Osteoblast (primary cell): Measurements from ENCODE around the gene PIAS1. TPM values are rescaled to one million over a fixed set of nuclear protein-coding genes. Genes with fewer than 3 reads are reported as not detected.

Experiments
- DNase-seq: peaks from one replicate; pipeline ENCODE4 v3.0.0; 2011; ENCODE audit warnings: low spot score, mixed read lengths; ENCODE audit not compliant: insufficient read length; ENCODE audit errors: missing footprints
- H2AFZ ChIP-seq: 2 replicates; pipeline ENCODE4 v1.6.0; 2011; ENCODE audit warnings: mild to moderate bottlenecking, low read length
- H3K27ac ChIP-seq: 2 replicates; pipeline ENCODE4 v1.5.1; 2011; ENCODE audit warnings: mild to moderate bottlenecking, low read depth, low read length, moderate library complexity
- H3K27me3 ChIP-seq: 2 replicates; pipeline ENCODE4 v1.6.0; 2012; ENCODE audit warnings: mild to moderate bottlenecking, control low read depth, inconsistent platforms, low read length, moderate library complexity; ENCODE audit not compliant: insufficient read depth
- H3K36me3 ChIP-seq: 2 replicates; pipeline ENCODE4 v1.5.1; 2011; ENCODE audit warnings: mild to moderate bottlenecking, low read length, control low read depth, moderate library complexity; ENCODE audit not compliant: insufficient read depth
- H3K4me1 ChIP-seq: 2 replicates; pipeline ENCODE4 v1.5.1; 2011; ENCODE audit warnings: mild to moderate bottlenecking, low read length, control low read depth, moderate library complexity; ENCODE audit not compliant: insufficient read depth
- H3K4me2 ChIP-seq: 2 replicates; pipeline ENCODE4 v1.6.0; 2011; ENCODE audit warnings: mild to moderate bottlenecking, low read length; ENCODE audit not compliant: insufficient read depth
- H3K4me3 ChIP-seq: fragments of 200-600 bp; sonication (generic); 3 replicates; pipeline ENCODE4 v1.5.1; 2012; ENCODE audit warnings: mild to moderate bottlenecking, low read length, inconsistent platforms; ENCODE audit not compliant: insufficient read depth
- H3K79me2 ChIP-seq: 2 replicates; pipeline ENCODE4 v1.6.0; 2012; ENCODE audit warnings: mild to moderate bottlenecking, low read length, control low read depth, inconsistent platforms; ENCODE audit not compliant: insufficient read depth
- H3K9me3 ChIP-seq: 2 replicates; pipeline ENCODE4 v1.5.1; 2011; ENCODE audit warnings: low read depth, low read length, control low read depth
- H4K20me1 ChIP-seq: 2 replicates; pipeline ENCODE4 v1.6.0; 2012; ENCODE audit warnings: mild to moderate bottlenecking, low read length, control low read depth; ENCODE audit not compliant: insufficient read depth
- CTCF ChIP-seq: IDR thresholded peaks from 2 replicates; pipeline ENCODE4 v1.5.1; 2011; ENCODE audit warnings: mild to moderate bottlenecking, low read depth, low read length, moderate library complexity; ENCODE audit errors: extremely low read depth
- total RNA-seq: library from RNA; depleted of rRNA; stranded (reverse); fragments of >200 nt; gene quantifications from 2 replicates; pipeline ENCODE4 v1.2.3, GENCODE V29; 2012

Gene PIAS1
- total RNA-seq, 1 donor = 29.0 TPM

- Histone ChIP-seq H3K4me1 (peaks cover 5% of the 10 kb centered on the region), H3K79me2 (no peaks in the 10 kb centered on the region), H3K4me2 (peak overlapping the region; percentile 47), H3K27me3 (no peaks in the 10 kb centered on the region), H4K20me1 (no peaks in the 10 kb centered on the region), H3K36me3 (no peaks in the 10 kb centered on the region), H3K9me3 (no peaks in the 10 kb centered on the region), H3K4me3 (no peak overlapping the region), H3K27ac (no peak overlapping the region), H2AFZ (peak overlapping the region; percentile 45)
- TF ChIP-seq CTCF = no peak
- DNase-seq = no peak
Measured at GRCh38 chr15:68241088-68241935, 187.2 kb downstream of the PIAS1 start.

Other genes starting within 250 kb of the PIAS1 start
- 0.29 and 0.36 TPM in 2 replicates for gene SKOR1, start 228.8 kb upstream of the PIAS1 start, total RNA-seq
- gene RNU6-1, start 214.3 kb upstream of the PIAS1 start, total RNA-seq = not detected in 2 replicates
- gene CALML4, start 151.0 kb downstream of the PIAS1 start, total RNA-seq = 1.2 and 2.2 TPM in 2 replicates
- gene CLN6, start 175.4 kb downstream of the PIAS1 start, total RNA-seq = 15.2 and 20.3 TPM in 2 replicates
- gene FEM1B, start 223.4 kb downstream of the PIAS1 start, total RNA-seq = 35.5 and 41.5 TPM in 2 replicates